ENCODE measurements around the gene PES1. TPM values are rescaled to one million over a fixed set of nuclear protein-coding genes. Genes with fewer than 3 reads are reported as not detected.
"Not testable (repeated sequence)": the region's sequence is repeated elsewhere in the genome, so short reads cannot be mapped to it uniquely, and the experiment has no call there.

The PES1 gene
- total RNA-seq, 3 donors from 2014 or later: 45.3 to 65.1 (median 56.4) TPM

DNA sequence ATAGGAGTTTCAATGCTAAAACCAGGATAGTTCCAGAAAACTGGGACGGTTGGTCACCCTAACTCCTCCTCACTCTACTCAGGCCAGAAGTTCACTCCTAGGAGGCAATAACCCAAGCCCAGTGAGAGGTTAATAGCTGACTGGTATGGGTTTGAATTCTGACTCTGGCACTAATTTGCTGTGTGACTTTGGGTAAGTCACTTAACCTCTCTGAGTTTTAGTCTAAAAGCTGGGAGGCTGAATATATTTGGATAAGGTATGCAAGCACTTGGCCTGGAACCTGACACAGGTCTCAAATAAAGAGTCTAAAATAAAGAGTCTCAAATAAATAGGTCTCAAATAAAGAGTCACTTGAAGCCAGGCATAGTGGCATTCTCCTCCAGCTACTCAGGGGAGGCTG, 39.0 kb downstream of the PES1 start:
- no peaks in the 10 kb centered on the region for H3K9me3 ChIP-seq
- no peak overlapping the region for H3K4me3 ChIP-seq
- no peaks in the 10 kb centered on the region for H3K4me1 ChIP-seq
- no peaks in the 10 kb centered on the region for H3K27me3 ChIP-seq
- intact Hi-C loops (cut with DNase I; ENCODE audit: low total_unique reads): loop anchor here (5.0 kb wide), 1 partner anchor 185 kb away; no protein-coding TSS in a partner anchor
- no peak for DNase-seq (ENCODE audit: low spot score in 2 of 2)
- H3K27ac ChIP-seq: no peak overlapping the region
- H3K36me3 ChIP-seq: no peaks in the 10 kb centered on the region
- TF ChIP-seq POLR2AphosphoS5 (IDR thresholded peaks at IDR 0.05): no peak
- TF ChIP-seq POLR2A (IDR thresholded peaks at IDR 0.05): no peak
- TF ChIP-seq, protein P1, sequence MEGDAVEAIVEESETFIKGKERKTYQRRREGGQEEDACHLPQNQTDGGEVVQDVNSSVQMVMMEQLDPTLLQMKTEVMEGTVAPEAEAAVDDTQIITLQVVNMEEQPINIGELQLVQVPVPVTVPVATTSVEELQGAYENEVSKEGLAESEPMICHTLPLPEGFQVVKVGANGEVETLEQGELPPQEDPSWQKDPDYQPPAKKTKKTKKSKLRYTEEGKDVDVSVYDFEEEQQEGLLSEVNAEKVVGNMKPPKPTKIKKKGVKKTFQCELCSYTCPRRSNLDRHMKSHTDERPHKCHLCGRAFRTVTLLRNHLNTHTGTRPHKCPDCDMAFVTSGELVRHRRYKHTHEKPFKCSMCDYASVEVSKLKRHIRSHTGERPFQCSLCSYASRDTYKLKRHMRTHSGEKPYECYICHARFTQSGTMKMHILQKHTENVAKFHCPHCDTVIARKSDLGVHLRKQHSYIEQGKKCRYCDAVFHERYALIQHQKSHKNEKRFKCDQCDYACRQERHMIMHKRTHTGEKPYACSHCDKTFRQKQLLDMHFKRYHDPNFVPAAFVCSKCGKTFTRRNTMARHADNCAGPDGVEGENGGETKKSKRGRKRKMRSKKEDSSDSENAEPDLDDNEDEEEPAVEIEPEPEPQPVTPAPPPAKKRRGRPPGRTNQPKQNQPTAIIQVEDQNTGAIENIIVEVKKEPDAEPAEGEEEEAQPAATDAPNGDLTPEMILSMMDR (IDR thresholded peaks at IDR 0.05): no peak

DNA sequence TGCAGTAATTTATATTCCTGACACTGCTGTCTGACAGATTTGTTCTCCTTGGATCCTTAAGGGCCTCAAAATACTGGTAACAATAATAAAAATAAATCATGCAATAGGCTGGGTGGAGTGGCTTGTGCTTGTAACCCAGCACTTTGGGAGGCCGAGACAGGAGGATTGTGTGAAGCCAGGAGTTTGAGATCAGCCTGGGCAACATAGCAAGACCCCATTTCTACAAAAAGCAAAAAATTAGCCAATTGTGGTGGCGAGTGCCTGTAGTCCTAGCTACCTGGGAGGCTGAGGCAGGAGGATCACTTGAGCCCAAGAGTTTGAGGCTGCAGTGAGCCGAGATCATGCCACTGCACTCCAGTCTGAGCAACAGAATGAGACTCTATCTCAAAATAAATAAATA, 39.9 kb downstream of the PES1 start:
- not testable (repeated sequence) for H3K9me3 ChIP-seq; H3K4me3 ChIP-seq; DNase-seq (ENCODE audit: low spot score in 2 of 2); H3K4me1 ChIP-seq; H3K27me3 ChIP-seq; H3K27ac ChIP-seq; H3K36me3 ChIP-seq
- intact Hi-C loops (cut with DNase I; ENCODE audit: low total_unique reads): loop anchor here (5.0 kb wide), 1 partner anchor 185 kb away; no protein-coding TSS in a partner anchor

DNA sequence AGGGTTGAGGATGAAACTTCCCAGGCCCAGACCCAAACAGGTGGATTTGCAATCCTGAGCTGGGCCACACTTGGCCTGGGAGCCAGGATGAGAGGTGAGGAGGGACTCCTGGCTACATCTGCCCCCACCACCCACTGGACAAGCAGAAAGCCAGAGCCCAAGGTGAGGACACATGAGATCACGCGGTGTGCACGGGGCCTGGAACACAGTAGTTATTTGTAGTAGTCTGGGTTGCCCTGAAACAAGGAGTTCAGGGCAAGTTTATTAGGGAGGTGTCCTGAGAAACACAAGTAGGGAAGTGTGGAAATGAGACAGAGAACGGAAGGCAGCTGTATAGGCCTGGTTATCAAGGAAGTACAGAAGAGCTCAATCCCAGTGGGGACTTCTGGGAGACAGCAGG, 44.5 kb downstream of the PES1 start:
- peaks cover 0 to 18% of the 10 kb centered on the region in 2 donors for H3K27me3 ChIP-seq
- H3K27ac ChIP-seq: no peak overlapping the region
- no peaks in the 10 kb centered on the region for H3K4me1 ChIP-seq
- no peak overlapping the region for H3K4me3 ChIP-seq
- no peak for DNase-seq (ENCODE audit: low spot score in 2 of 2)
- TF ChIP-seq POLR2A (IDR thresholded peaks at IDR 0.05): no peak
- TF ChIP-seq, protein P1 (IDR thresholded peaks at IDR 0.05): no peak
- TF ChIP-seq POLR2AphosphoS5 (IDR thresholded peaks at IDR 0.05): no peak
- H3K36me3 ChIP-seq: no peaks in the 10 kb centered on the region
- intact Hi-C loops (cut with DNase I; ENCODE audit: low total_unique reads): no loop called here
- H3K9me3 ChIP-seq: no peaks in the 10 kb centered on the region

DNA sequence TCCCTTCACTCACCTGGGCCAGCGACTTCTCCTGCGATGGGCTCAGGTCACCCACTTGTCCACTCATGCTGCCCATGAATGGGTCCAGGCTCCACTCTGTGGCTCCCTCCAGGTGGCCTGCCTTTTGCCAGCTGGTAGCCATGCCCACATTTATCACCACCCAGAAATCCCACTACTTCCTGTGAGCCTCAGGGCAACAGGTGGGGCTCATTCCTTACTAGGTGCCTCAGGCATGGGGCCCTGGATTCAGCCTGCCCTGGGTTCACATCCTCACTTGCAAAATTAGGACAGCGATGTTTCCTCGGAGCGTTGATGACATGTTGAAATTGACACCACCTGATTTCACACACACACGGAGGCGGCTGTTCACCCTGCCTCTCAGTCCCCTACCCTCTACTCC, 45.1 kb downstream of the PES1 start, which contains the start of gene SEC14L6:
TSS of gene SEC14L6 (minus strand) at position 126 of the 400 bp plus-strand sequence. CDS start at position 67, 59 bp downstream.
- H3K27me3 ChIP-seq: peaks cover 0 to 18% of the 10 kb centered on the region in 2 donors
- H3K4me1 ChIP-seq: no peaks in the 10 kb centered on the region
- intact Hi-C loops (cut with DNase I; ENCODE audit: low total_unique reads): no loop called here
- H3K36me3 ChIP-seq: no peaks in the 10 kb centered on the region
- TF ChIP-seq, protein P1 (IDR thresholded peaks at IDR 0.05): no peak
- TF ChIP-seq POLR2A (IDR thresholded peaks at IDR 0.05) (no peak), POLR2AphosphoS5 (IDR thresholded peaks at IDR 0.05) (no peak)
- DNase-seq (ENCODE audit: low spot score in 2 of 2): no peak
- no peaks in the 10 kb centered on the region for H3K9me3 ChIP-seq
- no peak within 1 kb of the TSS for H3K27ac ChIP-seq
- no peak within 1 kb of the TSS for H3K4me3 ChIP-seq

DNA sequence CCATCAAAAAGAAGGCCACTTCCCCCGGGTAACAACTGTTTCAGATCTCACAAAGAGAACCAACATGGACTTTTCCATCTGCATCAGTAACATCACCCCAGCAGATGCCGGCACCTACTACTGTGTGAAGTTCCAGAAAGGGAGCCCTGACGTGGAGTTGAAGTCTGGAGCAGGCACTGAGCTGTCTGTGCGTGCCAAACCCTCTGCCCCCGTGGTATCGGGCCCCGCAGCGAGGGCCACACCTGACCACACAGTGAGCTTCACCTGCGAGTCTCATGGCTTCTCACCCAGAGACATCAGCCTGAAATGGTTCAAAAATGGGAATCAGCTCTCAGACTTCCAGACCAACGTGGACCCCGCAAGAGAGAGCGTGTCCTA, 48.9 kb downstream of the PES1 start:
- Histone ChIP-seq H3K27ac (no peak overlapping the region), H3K27me3 (peaks cover 0 to 18% of the 10 kb centered on the region in 2 donors), H3K4me3 (peak overlapping the region in 2 of 3 donors; percentile 49 to 65), H3K4me1 (no peaks in the 10 kb centered on the region), H3K36me3 (no peaks in the 10 kb centered on the region), H3K9me3 (no peaks in the 10 kb centered on the region)
- no peak for DNase-seq (ENCODE audit: low spot score in 2 of 2)
- intact Hi-C loops (cut with DNase I; ENCODE audit: low total_unique reads): no loop called here
- TF ChIP-seq, protein P1 (IDR thresholded peaks at IDR 0.05): no peak
- TF ChIP-seq POLR2A (IDR thresholded peaks at IDR 0.05): no peak
